CD4-positive, alpha-beta T cell treated with Interleukin-17A for 1 hour (primary cell): ENCODE results near the gene MBD1.
"Not testable (repeated sequence)": the region's sequence is repeated elsewhere in the genome, so short reads cannot be mapped to it uniquely, and the experiment has no call there.

Experiments
- DNase-seq: peaks from one replicate; pipeline ENCODE4 v3.0.0-alpha.2; 2020

The MBD1 gene, protein sequence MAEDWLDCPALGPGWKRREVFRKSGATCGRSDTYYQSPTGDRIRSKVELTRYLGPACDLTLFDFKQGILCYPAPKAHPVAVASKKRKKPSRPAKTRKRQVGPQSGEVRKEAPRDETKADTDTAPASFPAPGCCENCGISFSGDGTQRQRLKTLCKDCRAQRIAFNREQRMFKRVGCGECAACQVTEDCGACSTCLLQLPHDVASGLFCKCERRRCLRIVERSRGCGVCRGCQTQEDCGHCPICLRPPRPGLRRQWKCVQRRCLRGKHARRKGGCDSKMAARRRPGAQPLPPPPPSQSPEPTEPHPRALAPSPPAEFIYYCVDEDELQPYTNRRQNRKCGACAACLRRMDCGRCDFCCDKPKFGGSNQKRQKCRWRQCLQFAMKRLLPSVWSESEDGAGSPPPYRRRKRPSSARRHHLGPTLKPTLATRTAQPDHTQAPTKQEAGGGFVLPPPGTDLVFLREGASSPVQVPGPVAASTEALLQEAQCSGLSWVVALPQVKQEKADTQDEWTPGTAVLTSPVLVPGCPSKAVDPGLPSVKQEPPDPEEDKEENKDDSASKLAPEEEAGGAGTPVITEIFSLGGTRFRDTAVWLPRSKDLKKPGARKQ

DNA sequence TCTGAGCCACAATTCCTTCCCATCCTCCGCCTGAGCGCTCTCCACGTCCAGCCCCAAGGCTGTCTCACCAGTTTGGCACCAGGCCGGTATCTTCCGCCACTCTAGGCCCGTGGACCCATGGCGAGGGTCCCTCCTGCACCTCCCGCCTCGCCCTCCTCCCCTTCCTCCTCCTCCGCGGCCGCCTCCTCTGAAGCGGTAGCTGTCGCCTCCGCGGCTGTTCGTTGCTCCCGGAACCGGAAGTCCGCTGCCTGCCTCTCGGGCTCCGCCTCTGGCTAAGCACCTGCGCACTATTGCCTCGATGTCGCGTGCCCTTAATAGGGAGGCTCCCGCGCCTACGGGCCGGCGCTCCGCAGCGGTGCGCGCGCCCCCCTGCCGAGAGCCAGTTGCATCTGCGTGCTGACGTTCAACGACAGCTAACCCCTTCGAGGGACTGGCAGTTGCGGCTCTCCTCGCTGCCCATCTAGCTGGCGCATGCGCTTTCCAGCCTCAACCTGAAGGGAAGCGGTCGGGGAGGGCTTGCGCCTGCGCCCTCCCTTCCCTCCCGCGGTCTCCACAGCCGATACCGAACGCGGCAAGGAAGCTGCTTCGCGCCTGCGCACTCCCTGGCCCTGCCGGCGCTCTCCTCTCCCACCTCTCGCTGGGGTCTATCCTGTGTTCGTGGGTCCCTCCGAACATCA is at the start of gene MBD1:
Gene MBD1 (minus strand): TSS at position 229 of the 677 bp plus-strand sequence. CDS start 1,531 bp downstream, outside the sequence.
- DNase-seq = peak; percentile 98

DNA sequence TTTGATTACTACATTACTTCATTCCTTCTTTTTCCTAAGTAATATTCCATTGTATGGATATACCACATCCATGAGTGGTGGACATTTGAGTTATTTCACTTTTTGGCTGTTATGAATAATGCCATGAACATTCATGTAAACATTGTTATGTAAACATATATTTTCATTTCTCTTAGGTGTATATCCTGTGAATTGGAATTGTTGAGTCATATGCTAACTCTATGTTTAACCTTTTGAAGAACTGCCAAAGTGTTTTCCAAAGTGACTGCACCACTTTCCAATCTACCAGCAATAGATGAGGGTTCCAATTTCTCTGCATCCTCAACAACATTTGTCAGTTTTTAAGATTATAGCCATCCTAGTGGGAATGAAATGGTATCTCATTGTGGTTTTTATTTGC is 48.9 kb upstream of the MBD1 start:
- DNase-seq = no peak

DNA sequence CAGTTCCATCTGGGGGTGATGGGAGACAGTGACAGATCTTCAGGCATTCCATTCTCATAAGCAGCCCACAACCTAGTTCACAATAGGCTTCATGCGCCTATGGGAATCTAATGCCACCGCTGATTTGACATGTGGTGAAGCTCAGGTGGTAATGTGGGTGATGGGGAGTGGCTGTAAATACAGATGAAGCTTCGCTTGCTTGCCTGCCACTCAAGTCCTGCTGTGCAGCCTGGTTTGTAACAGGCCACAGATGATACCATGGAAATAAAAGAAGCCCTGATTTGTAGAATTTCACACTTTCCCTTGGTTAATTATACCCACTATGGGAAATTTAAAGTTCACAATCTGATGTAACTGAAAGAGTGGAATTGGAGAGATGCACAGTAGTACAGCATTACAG is 46.7 kb upstream of the MBD1 start:
- no peak for DNase-seq

DNA sequence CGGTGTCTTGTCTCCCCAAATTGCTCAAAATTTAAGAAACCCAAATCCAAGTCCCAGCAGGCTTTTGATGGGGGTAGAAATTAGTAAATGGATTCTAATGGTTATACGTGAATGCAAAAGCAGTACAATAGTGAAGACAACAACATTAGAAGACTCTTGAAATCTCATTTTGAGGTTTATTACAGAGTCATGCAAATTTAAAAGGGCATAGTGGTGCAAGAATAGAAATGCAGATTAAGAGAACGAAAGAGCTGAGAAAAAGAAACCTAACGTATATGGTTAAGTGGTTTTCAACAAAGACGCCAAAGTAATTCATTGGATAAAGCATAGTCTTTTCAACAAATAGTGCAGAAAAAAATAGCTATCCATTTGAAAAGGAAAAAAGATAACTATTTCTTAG is 39.4 kb upstream of the MBD1 start:
- DNase-seq = no peak

DNA sequence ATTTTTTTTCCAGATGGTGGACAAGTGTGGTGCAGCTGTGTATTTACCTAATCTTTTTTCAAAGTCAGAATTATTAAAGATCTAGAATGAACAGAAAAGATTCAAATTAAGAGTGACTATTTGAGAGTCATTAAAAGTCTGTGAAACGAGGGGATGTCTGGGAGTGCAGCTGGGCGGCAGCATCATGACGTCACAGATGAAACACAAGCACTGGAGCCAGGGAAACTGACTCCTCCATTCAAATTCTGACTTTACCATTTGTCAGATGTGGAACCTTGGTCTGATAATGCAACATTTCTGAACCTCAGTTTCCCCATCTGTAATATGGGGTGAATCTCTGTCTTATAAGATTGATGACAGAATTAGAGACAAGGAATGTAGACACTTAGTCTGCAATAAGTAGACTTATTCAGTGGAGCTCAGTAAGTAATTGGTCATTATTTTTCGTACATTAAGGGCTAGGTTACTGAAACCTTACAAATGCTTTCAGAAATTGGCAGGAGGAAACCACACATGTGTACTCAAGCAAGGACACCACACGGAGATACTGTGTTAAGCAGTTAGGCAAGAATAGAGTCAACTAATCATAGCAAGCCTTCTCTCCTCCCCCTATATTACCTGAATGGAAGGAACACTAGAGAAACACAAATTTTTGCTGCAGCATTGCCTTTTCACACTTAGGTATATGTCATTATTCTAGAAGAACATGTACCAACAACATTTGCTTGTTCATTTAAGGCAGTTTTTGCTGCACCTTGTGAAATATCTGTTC is 34.0 kb upstream of the MBD1 start:
- DNase-seq = no peak

DNA sequence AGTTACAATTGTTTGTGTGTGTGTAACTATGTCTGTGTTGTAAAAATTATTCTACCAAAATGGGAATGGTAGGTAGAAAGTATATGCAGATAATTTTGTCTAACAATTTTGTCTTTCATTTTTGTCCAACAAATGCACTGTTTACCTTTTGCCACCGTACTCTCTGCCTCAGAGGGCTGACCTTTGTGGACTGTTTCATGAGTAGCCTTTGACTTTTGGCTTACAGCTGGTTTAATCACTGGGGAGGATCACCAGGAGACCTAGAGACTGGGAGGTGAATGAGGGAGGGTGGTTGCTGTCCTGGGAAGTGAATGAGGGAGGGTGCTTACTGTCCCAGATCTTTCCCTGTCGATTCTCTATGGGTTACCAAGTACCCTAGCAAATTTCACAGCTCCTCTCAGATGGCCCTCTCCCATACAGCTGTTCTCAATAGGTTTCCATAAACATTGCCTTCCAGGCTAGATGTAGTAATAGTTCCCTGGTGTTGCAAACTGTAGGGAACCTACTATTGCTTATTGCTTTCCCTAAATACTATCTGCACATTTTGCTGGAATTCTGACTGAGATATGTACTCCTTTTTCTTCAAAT is 32.6 kb upstream of the MBD1 start:
- DNase-seq = no peak

DNA sequence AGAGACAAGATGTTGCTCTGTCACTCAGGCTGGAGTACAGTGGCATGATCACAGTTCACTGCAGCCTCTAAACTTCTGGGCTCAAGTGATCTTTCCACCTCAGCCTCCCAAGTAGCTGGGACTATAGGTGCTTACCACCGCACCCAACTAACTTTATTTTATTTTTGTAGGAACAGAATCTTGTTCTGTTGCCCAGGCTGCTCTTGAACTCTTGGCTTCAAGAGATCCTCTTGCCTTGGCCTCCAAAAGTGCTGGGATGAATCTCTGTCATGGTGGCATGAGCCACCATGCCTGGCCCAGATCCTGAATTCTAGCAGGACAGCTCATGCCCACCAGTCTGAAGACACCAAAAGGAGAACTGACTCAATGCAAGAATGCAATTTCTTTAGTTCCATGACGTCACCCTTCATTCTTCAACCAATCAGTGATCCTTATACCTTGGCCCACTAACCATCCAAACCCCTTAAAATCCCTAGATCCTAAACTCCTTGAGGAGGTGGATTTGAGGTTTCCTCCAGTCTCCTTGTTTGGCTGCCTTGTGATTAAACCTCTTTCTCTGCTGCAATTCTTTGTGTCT is 31.8 kb upstream of the MBD1 start:
- no peak for DNase-seq

DNA sequence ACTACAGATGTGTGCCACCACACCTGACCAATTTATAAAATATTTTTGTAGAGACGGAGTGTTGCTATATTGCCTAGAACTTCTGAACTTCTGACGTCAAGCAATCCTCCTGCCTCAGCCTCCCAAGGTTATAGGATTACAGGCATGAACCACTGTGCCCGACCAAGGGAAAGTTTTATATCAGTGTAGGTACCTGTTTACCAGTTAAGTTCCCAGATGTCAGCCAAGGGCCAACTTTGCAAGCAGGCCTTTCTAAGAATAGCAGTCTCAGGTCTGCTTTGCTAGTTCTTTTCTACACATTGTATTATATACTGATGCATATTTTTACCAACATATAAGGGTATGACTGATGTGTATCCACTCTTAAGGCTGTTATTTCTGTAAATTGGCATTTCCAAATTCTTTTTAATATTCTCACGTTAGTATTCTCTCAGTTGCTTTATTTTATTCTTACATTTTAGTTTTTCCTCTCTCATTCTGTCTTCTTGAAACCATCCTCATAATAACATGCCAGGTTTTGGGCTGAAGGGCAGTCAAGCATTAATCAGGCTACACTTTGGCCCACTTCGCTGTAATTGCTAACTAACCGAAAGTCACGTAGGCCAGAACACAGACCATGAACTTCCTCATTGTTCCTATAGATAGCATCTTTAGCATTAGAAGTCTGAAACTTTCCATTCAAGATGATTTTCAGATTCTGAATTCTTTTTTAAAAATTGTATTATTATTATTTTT is 31.1 kb upstream of the MBD1 start:
- DNase-seq = no peak

DNA sequence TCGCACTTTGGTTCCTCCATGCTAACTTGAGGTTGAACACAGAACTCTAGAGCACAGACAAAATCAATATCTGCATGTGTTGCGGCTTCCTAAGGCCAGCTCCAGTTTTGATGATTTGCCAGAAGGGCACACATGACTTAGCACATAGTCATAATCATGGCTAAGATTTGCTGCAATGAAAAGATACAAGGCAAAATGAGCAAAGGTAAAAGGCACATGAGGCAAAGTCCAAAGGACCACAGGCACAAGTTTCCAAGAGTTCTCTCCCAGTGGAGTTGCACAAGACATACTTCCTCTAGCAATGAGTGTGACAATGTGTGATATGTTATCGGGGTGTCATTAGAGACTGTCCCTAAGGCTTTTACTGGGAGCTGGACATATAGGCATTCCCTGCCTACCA is 30.3 kb upstream of the MBD1 start:
- DNase-seq = no peak

DNA sequence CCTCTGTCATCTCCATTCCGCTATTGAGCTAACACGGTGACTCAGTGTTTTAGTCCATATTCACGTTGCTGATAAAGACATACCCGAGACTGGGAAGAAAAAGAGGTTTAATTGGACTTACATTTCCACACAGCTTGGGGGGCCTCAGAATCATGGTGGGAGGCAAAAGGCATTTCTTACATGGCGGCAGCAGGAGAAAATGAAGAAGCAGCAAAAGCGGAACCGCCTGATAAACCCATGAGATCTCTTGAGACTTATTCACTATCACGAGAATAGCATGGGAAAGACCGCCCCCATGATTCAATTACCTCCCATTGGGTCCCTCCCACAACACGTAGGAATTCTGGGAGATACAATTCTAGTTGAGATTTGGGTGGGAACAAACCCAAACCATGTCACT is 28.8 kb upstream of the MBD1 start:
- no peak for DNase-seq

DNA sequence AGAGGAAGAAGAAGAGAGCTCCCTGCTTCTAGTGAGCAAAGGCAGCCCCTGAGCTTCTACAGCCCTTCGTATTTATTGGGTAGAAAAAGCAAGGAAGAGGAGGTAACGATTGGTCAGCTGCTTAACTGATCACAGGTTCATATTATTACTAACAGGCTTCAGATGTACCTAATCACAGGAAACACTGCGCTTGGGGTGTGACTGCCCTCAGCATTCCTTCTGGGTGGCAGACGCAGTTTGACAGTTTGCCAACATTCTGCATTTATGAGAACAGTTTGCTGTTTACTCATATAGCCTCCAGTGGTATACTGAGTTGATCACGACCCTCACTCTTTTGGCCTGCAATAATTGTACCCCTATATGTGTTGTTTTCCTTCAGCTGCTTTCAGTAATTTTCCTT is 27.5 kb upstream of the MBD1 start:
- not testable (repeated sequence) for DNase-seq

DNA sequence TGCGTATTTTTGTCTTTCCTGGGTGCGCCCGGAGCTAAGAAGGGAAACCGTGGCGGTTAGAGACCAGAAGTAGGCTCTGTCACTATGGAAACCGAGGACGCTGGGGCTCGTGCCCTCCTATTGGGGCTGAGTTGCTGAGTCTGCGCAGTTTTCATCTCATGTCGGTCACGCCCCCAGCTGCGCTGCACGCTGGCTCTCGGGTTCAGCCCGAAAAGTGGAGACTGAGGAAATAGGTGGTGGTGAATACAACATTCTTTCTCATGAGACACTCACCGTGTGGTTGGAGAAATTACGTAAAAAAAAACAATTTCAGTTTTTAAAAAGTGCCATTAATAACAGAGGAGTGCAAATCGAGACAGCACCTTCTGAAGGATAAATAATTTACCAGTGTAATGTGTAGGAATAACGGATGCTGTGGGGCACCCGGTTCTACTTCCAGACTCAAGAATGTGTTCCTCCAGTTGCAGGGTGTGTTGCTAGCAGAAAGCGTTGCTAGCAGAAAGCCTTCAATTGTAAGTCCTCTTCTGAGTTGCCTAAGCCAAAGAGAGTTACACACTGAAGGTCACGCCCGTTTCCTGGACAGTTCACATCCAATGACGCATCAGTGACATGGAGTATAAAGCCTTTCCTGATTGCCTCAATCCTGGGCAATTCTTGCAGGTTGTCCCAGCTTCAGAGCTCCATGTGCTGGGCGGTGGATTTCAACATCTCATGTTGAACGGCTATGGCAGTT is 26.6 kb upstream of the MBD1 start:
- DNase-seq = peak; percentile 93

DNA sequence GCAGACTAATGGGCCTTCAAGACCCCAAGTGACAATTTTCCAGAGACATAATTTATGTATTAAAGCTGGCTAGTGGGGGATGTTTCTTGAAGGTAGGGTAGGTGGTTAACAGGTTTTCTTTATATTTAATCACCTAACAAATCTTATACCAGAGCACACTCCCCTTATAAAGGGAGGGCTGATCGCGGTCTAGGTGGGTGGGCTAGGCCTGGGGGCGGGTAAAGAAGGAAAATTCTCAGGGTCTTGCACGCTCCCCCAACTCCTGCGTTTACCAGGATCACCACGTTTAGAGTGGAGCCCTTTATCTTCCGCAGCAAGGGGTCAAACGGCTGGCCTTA is 26.0 kb upstream of the MBD1 start:
- no peak for DNase-seq

DNA sequence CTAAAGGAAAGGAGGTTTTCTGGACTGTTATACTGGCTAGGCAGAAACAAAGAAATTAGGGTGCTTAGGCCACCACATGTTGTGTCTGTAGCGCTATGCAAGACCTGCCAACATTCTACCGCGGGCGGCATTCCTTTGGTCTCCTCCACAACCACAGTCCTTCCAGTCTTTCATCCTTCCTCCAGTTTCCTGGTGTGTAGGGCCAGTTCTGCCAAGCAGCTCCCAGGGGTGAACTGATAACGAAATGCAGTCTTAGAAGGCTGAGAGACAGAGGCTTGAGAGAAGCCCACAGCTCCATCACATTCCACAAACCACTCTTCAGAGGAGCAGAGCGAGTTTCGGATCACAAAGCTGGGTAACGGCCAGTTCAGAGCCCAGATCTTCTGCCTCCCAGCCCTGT is 25.6 kb upstream of the MBD1 start:
- no peak for DNase-seq

DNA sequence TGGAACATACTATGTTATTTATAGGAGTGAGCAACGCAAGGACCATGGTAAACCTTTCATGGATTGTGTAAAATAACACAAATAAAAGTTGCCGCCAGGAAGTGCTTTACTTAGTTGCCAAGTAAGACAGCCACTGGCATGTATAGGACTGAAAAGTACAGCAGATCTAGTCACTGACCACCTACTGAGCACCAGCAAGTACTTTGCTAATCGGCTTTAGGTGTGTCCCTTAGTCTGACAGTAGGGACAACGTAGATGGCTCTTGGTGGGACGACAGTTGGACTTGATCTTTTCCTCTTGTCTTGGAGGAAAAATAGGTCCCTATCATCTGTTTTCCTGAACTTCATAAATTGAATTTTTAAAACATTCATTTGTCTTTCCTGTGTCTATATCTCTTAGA is 19.8 kb upstream of the MBD1 start:
- no peak for DNase-seq

DNA sequence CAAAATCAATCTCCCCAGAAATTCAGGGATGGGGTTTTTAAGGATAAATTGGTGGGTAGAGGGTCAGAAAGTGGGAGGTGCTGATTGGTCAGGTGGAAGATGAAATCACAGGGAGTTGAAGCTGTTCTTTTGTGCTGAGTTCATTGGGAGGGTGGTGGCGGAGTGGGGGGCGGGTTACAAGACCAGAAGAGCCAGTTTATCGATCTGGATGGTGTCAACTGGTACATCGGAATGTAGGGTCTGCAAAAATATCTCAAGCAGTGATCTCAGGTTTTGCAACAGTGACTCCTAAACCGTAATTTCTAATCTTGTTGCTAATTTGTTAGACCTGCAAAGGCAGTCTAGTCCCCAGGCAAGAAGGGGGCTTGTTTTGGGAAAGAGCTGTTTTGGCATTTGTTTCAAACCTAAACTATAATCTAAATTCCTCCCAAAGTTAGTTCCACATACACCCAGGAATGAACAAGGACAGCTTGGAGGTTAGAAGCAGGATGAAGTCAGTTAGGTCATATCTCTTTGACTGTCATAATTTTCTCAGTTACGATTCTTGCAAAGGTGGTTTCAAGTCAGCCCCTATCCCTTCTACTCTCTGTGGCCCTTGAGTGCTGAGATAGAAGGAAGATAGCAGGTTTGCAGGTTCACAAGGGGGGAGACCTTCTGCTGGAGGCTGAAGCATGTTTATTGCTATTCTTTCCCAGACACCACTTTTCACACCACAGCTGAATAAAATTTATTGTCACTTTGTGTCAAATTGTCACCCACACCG is 18.5 kb upstream of the MBD1 start:
- no peak for DNase-seq

DNA sequence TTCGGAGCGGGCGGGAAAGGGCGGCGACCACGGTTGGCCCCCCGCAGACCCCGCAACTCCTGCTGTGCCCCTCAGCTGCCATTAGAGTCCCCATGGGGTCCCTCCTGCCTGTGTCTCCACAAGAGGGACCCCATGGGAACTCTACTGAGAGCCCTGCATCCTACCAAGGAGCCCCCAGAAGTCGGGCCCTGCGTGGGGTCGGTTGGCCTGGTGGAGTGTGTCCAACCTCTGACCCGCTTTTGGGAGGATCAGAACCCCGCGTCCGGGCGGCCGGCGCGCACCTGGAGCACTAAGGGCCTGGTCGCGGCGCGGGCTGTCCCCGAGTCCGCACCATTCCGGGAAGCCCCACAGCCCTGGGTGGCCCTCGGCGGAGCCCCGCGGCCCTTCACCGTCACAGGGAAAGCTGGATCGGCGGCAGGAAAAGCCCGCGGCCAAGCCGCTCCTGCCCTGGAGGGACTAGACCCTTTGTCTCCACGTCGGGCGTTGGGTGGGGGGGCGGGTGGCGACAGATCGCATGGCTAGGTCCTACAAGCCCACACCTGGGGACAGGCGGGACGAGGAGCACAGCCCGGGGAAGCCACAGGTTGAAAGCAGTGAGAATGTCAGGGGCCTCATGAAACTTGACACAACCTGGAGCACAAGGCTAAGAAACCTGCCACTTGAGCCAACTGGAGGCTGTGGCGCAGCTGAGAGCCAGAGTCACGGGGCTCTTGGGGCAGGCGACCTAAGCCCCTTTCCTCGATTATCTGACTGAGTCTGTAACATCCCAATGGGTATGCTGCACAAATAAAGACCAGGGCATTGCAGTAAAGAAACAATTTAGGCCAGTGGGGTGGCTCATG is 17.3 kb upstream of the MBD1 start:
- DNase-seq = no peak

DNA sequence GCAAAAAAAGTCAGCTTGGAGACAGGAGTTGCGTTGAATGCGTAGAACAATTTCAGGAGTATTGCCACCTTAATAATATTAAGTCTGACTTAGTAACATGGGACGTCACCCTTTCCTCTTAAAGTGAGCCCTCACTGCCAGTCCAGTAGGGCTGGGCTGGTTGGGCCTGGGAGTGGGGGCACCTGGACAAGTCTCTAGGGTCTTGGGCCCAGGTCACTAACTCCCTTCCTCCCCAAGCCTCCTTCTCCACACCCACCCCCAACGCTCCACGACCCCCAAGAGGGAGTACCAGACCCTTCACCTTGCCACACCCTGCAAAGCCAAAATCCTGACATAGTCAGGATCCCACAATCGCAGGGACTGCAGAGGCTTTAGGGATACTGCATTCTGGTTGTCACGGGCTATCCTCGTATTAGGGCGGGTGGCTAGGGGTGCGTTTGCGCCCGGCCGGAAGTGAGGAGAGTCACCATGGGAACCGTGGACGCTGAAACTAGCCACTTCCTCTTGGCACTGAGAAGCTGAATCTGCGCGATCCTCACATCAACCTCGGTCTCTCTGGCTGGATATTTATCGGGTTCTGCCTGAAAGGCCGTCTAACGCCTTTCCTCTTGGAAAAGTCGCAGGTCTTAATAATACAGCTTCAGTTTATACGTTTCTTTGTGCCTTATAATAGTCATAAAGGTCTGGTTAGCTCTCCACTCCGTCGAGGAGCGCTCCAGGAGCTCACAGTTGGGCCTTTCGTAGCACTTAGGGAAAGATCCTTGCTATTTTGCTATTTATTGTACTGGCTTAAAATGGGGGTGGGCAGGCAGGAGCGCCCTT is 16.5 kb upstream of the MBD1 start:
- DNase-seq = peak; percentile 76

DNA sequence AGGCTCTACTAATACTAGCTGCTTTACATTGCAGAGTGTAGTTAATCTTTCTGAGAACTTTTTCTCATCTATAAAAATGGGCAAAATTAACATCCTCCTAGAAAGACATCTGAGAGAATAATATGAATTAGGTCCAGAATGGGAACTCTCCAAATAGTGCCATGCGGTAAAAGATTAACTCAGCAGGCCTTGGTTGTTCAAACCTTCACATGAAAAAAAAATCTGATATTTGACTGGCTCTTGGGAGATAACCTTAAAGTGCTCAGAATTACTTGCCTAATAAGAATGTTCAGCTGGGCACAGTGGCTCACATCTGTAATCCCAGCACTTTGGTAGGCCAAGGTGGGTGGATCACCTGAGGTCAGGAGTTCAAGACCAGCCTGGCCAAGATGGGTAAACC is 11.7 kb upstream of the MBD1 start:
- no peak for DNase-seq
